ENCODE results near the gene RORB.

RORB gene

DNA sequence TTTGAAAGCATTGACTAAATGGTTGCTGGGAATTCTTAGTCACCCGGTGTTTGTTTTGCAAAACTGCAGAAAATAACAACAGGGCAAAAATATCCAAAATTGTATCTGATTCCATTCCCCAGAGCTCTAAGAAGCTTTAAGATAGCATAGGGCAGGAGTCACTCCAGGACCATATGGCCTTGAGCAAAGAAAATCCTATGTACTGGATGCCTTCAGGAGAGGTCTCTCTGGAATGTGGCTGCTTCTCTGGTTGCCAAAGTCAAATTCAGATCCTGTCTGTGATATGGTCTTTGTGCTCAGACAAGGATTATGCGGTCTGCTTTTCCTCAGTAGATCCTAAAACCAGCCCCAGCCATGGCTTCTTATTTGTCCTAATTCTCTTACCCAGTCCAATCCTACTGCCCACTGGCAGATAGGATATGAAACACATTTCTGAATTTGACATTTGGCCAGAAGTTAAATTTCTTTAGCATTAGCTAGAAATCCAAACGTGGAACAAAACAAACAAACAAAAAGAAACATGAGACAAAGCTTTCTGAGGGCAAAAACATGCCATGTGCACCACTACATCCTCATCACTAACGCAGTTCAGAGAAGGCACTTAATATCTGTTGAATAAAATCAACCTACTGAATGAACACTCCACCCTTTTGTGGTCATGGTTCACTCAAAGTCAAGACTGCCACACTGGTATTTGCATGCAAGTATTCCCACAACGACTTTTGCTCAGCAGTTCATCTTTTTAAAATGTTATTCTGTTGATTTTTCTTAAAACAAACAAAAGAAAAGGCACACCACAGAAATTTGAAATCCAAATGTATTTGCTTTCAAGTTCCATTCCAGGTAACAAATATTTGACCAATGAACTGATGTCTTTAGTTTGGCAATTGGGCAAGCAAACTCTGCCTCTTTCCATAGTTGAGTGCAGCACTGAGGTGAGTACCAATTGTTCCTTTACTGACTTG is 224.8 kb downstream of the RORB start:
- DNase-seq, result no peak

DNA sequence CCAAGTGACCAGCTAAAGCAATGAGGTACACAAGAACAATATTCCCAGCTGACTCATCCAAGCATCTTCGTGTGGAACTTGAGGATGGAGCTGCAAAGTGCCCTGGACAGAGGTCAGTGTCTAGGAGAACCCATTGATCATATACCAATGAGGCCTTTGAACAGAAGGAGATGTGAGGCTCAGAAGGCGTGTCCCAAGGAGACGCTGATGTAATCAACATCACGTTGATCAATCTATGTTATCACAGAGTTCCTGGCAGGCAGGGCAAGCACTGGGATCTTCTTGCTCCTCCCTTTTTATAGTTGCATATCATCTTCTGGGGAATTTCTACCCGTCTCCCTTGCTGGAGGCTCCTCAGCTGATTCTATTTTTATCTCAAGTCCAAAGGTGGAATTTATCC is 227.2 kb downstream of the RORB start:
- DNase-seq, result no peak

DNA sequence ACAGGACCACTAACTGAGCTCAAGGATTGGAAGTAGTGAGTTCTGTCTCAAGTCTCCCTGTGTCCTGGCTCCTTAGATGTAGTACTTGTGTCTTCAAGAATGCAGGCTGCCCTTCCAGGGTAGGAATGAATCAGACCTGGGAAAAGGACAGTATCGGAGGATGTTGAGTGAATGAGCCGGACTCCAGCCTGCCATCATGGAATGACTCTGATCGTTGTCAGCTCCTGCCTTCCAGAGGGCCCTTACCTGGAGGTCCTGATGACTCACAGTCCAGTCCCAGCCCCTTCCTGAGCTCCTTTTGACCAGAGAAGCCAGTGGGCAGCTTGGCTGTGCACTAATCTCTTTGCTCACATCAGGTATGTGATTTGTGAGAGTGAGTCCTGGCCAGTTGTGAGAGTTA is 229.4 kb downstream of the RORB start:
- no peak for DNase-seq

DNA sequence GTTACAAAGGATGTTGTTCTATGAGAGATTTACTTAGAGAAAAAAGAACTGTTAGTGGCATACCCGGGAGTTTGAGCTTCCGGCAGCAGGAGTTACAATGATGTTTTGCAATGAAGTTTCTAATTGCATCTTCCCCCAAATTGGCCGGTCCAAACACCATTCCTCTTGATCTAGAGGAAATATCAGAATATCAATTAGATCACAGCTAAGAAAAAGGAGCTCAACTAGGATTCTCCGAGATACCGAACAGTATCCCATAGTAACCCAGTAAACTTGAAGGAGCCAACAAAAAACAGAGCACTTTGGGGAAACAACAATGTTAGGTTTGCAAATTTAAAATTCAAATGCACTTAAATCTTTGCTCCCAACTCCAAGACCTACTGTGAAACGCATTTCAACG is 231.0 kb downstream of the RORB start:
- DNase-seq, result no peak

DNA sequence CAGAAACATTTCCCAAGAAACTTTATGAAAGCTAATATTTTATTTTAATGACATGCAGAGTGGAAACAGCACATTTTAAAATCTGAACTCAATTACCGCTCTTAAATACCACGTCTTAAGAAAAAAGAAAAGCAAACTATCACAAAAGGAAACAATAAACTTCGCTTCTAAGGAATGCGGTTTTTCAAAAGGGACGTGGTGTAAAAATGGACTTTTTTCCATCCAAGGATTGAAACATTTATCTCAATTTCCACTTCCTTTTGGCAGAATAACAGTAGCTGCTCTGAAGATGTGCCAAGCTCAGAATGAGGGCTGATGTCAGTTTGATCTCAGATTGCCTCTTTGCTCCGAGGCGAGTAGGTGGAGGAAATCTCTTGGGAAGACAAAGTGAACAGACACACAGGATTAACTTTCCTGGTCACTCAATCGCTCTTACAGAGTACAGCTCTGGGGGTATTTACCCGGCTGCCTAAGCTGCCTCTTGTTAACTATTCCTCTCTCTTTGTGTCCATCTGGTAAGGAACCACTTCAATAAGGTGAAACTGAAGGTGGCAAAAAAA is 232.1 kb downstream of the RORB start:
- DNase-seq, result no peak

DNA sequence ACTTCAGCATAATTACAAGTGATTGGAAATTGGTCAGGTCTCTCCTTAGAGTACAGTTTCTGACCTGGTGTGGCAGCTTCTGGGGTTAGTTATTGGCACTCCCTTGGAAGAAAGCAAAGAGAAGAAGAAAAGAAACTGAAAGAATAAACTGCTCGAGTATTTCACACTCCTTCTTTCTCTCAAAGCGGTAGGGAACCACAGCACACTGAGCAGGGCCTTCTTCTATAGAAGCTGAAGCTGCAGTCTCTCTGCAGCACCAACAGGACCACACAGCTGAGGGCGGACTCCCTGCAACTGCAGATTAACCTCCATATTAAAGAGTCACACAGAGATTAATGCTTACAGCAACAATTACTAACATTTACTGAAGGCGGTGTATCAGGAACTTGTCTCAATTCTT is 238.6 kb downstream of the RORB start:
- DNase-seq, result no peak

DNA sequence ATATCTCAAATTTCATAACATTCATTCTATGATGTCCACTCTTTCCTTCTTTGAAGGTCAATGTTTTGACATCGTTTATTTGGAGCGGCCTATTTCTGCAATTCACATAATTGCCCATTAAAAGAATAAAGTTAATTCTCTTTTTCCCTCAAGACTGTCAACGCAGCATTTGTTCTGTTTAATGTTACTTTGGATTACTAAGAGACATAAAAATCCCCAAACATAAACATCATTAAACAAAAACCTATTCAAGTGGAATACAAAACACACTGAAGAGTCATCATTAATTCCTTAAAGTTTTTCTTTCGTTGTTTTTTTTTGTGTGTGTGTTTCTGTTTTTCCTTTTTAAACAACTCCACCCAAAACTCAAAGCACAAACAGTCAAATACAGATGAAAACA is 239.5 kb downstream of the RORB start:
- DNase-seq, result no peak

DNA sequence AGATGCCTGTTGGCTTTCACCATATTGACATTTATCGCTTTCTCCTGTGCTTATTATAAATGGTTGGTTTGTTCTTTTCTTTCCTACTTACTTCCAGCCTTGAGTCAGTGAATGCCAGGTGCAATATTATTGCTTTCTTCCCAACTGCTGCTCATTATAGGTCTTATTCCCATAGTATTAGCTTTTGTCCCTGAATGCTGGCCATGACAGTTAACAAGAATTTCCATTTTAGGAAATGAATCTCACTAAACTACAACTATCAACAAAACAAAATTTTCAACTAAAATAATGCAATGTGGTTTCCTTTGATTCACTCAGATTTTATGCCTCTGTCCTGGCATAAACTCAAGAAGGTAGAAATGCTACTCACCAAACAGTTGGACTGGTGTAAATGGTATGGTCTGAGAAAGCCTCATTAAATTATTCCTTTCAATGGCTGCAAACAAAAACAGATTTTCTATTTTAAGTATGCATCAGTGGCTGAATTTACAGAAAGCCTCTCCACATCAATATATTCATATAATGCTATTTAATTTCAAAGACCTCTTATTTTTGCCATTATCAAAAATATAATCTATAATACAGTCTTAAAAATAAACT is 245.2 kb downstream of the RORB start:
- DNase-seq, result no peak
